Activated CD4-positive, alpha-beta memory T cell treated with anti-CD3 and anti-CD28 coated beads for 36 hours (primary cell): ENCODE measurements around the gene SOX6. TPM values are rescaled to one million over a fixed set of nuclear protein-coding genes. Genes with fewer than 3 reads are reported as not detected.

Experiments
- CTCF ChIA-PET: fragments of 350-600 bp; sonication (Branson Sonifier 250); formaldehyde crosslinking; loops from one replicate; lab custom pipeline; 2021; ENCODE audit warnings: antibody characterized with exemption, inconsistent platforms; lab: Charles Lee
- POLR2A ChIA-PET: fragments of 350-600 bp; sonication (Branson Sonifier 250); formaldehyde crosslinking; loops from one replicate; lab custom pipeline; 2021; ENCODE audit warnings: antibody characterized with exemption; lab: Charles Lee
- DNase-seq: peaks from one replicate; pipeline ENCODE4 v3.0.0-alpha.2; 2020
- H3K27ac Mint-ChIP-seq: one replicate; pipeline ENCODE4 v1.8.0; 2021; ENCODE audit warnings: mixed read lengths
- H3K27me3 Mint-ChIP-seq: one replicate; pipeline ENCODE4 v1.8.0; 2021; ENCODE audit warnings: mixed read lengths
- H3K36me3 Mint-ChIP-seq: one replicate; pipeline ENCODE4 v1.8.0; 2021; ENCODE audit warnings: mixed read lengths
- H3K4me1 Mint-ChIP-seq: one replicate; pipeline ENCODE4 v1.8.0; 2021; ENCODE audit warnings: low read depth, mixed read lengths
- H3K4me3 Mint-ChIP-seq: one replicate; pipeline ENCODE4 v1.8.0; 2021; ENCODE audit warnings: mild to moderate bottlenecking, mixed read lengths
- H3K9me3 Mint-ChIP-seq: one replicate; pipeline ENCODE4 v1.8.0; 2021; ENCODE audit warnings: mixed read lengths
- intact Hi-C: fragments of 100-400 bp; cut with micrococcal nuclease; formaldehyde crosslinking; loops from one replicate; pipeline ENCODE4 v1.15.1; 2023
- total RNA-seq, 2 experiments: library from RNA; stranded (reverse); gene quantifications; one replicate each; pipeline ENCODE4 v1.2.3, GENCODE V29; 2021

Gene SOX6
- total RNA-seq, 2 experiments from 2014 or later, result not detected

DNA sequence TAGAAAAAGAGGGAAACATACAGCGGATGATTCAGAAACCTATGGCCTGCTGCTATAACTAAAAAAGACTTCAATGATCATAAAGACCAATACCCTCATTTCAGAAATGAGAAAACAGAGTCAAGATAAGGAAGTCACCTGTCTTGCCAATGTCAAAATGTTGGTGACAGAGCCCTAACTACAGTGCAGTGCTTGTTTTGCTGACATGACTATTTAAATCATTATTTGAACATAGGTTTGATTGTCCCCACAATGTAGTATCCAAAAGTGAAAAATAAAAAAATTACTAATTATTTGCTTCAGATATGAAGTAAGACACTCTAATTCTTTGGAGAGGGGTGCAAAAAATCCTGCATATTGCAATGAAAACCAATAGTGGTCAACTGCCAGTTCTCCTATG lies 115.7 kb downstream of the SOX6 start:
- H3K4me3 Mint-ChIP-seq, result no peak overlapping the region
- CTCF ChIA-PET, result no interaction called here

DNA sequence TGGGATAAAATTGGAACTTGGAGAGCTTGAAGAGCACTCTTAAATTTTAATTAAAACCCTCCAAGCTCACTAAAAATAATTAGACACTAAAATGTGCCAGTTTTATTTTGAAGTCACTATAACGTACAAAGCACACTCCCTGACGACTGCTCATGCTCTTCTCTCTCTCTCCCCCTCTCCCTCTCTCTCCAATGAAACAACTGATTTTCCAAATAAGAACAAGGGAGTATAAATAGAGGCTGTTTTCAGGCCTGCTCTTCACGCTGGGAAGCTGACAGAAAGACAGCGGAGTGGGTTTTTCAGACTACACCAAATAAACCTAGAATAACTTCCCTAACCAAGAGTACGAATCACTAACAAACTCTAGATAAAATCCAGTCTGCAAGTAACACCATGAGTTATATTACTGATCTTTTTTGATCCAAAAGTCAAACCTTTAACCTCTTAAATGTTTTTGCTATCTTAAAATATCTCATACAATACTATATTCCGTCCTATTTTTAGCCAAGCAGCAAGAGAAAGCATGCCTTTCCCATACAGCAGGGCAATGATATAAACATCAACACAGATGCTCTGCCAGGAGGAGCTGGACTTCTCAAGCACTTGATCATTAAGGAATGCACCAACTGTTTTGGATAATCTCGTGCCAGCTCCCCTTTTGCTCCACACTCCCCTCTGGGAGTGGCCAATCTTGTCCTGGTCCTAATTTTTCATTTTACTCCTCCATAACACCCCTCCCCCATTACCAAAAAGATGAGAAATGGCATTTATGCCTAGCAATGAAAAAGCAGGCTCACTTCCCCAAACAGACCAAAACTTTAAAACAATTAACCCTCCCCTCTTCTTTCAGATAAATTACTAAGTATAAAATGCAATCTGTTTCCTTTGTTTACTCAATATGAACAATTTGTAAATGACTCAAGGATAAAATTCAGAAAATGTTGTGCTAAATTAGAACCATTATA lies 116.9 kb downstream of the SOX6 start:
- H3K4me3 Mint-ChIP-seq, result no peak overlapping the region
- CTCF ChIA-PET, result no interaction called here

More for the DNA sequence above, 115.7 kb downstream of the SOX6 start:
- no peaks in the 10 kb centered on the region for H3K4me1 Mint-ChIP-seq
- no peaks in the 10 kb centered on the region for H3K36me3 Mint-ChIP-seq
- DNase-seq, result no peak
- H3K27me3 Mint-ChIP-seq, result no peaks in the 10 kb centered on the region
- POLR2A ChIA-PET, result no interaction called here
- no peaks in the 10 kb centered on the region for H3K9me3 Mint-ChIP-seq
- intact Hi-C loops, result no loop called here
- no peak overlapping the region for H3K27ac Mint-ChIP-seq

DNA sequence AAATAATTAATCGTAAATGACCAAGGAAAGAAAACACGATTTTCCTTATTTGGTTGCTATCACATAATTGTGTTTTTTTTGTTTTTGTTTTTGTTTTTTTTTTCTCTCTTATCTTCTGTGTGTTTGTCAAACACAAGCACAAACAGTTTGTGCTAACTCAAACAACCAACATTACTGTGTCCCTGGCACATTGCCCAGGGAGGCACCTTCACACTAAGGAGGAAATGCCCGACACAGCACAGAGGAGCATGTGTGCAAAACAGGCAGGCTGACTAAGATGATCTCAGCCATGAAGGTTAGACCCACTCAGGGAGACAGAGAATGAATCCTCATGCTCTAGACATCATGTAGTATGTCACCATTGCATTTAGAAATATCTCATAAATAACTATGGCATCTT lies 130.1 kb downstream of the SOX6 start:
- ChIA-PET CTCF (no interaction called here), POLR2A (no interaction called here)
- no peak overlapping the region for H3K4me3 Mint-ChIP-seq
- H3K27ac Mint-ChIP-seq, result no peak overlapping the region
- no peaks in the 10 kb centered on the region for H3K36me3 Mint-ChIP-seq
- no peaks in the 10 kb centered on the region for H3K27me3 Mint-ChIP-seq
- intact Hi-C loops, result no loop called here
- peaks cover 4% of the 10 kb centered on the region for H3K9me3 Mint-ChIP-seq
- DNase-seq, result no peak
- H3K4me1 Mint-ChIP-seq, result no peaks in the 10 kb centered on the region

More for the DNA sequence above, 116.9 kb downstream of the SOX6 start:
- Mint-ChIP-seq H3K9me3 (no peaks in the 10 kb centered on the region), H3K27ac (no peak overlapping the region), H3K27me3 (no peaks in the 10 kb centered on the region), H3K36me3 (no peaks in the 10 kb centered on the region), H3K4me1 (no peaks in the 10 kb centered on the region)
- intact Hi-C loops, result no loop called here
- DNase-seq, result no peak
- POLR2A ChIA-PET, result no interaction called here

DNA sequence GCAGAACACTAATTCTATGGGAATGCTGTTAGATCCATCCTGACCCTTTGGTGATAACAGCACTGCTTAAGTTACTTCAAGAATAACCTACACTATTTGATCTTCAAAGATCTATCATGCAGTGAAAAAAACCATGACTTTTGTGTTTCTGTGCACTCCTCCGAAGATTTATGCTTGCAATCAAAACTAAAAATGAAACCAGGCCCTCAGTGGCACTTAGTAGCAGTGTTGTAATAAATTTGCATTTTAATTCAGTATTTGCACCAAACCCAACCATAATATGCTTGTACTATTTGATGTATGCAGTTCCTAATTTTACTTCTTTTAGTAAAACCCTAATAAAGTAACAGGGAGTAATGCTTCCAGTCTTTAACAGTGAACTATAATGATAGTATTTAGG lies 130.7 kb downstream of the SOX6 start:
- intact Hi-C loops, result no loop called here
- Mint-ChIP-seq H3K27ac (no peak overlapping the region), H3K36me3 (no peaks in the 10 kb centered on the region), H3K4me3 (no peak overlapping the region), H3K4me1 (no peaks in the 10 kb centered on the region), H3K9me3 (peaks cover 4% of the 10 kb centered on the region), H3K27me3 (no peaks in the 10 kb centered on the region)
- ChIA-PET CTCF (no interaction called here), POLR2A (no interaction called here)
- DNase-seq, result no peak

DNA sequence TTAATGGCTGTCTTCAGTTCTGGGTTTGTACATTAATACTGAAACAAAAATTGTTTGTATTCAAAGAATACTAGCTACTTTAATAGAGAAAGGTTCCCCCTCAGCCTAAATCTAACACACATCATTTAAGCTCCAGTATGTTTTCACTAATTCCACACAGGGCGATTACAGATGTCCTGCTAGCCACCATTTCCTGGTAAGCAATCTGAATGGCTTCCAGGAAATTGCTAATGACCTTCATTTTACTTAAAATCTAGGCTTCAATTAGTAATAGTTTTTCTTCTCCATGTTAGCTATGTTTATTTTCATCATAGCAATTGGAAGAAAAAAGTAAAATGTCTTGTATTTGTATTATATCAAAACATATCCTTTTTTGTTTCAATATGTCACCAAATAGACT lies 132.8 kb downstream of the SOX6 start:
- H3K9me3 Mint-ChIP-seq, result peaks cover 4% of the 10 kb centered on the region
- no peaks in the 10 kb centered on the region for H3K36me3 Mint-ChIP-seq
- no peak overlapping the region for H3K4me3 Mint-ChIP-seq
- POLR2A ChIA-PET, result no interaction called here
- intact Hi-C loops, result no loop called here
- H3K4me1 Mint-ChIP-seq, result no peaks in the 10 kb centered on the region
- DNase-seq, result no peak
- CTCF ChIA-PET, result no interaction called here
- H3K27ac Mint-ChIP-seq, result no peak overlapping the region
- H3K27me3 Mint-ChIP-seq, result no peaks in the 10 kb centered on the region

DNA sequence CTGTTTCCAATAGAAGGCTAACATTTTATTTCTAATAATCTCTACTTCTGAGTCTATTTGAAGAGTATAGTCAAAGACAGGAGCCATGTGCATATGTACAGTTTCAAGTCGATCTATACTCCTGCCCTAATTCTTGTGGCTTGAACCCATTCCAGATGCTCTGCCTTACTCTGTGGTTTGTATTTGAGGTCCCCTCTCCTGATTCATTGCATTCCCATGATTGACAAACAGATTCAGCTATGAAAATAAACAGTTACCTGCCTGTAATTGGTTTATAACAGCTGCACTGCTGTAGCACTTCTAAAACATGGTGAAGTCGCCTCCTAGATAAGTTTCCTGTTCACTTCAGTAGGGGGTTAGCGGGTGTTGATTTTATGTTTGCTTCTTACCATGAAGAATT lies 138.7 kb downstream of the SOX6 start:
- no peak overlapping the region for H3K27ac Mint-ChIP-seq
- no peak overlapping the region for H3K4me3 Mint-ChIP-seq
- no peaks in the 10 kb centered on the region for H3K4me1 Mint-ChIP-seq
- no peak for DNase-seq
- H3K9me3 Mint-ChIP-seq, result peaks cover 6% of the 10 kb centered on the region
- intact Hi-C loops, result no loop called here
- CTCF ChIA-PET, result no interaction called here
- H3K36me3 Mint-ChIP-seq, result no peaks in the 10 kb centered on the region
- H3K27me3 Mint-ChIP-seq, result no peaks in the 10 kb centered on the region
- POLR2A ChIA-PET, result no interaction called here

DNA sequence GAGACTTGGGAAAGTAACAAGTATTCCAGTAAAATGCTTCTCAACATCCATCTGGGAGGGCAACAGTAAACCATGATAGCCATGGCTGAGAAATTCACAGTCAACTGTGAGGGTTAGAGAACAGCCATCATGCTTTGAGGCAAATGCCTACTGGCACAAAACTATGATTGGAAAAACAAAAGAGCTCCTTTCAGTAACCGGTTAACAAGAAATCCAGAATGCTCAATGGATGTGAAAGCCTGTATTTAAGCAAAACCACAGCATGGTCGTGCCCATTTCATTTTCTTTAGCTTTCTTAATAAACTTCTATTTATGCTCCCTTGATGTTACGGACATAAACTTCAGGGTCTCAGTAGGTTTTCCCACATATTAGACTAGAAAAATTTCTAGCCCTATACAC lies 139.5 kb downstream of the SOX6 start:
- intact Hi-C loops, result no loop called here
- peaks cover 7% of the 10 kb centered on the region for H3K9me3 Mint-ChIP-seq
- H3K36me3 Mint-ChIP-seq, result no peaks in the 10 kb centered on the region

DNA sequence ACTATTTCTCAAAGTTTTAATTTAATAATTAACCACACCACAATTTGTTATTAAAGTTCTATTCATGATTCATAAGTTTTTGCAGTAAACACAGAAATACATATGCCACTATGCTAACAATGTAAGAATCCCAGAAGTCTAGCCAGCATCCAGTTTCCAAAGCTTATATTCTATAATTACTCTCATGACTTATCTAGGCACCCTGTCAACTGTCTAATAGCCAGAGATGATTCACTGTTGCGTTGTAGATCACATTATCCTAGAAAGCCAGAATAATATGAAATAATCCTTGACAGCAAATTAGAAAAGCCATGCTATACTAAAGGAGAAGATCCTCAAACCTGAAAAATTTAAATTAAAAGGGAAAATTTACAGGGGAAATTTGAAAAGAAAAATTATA lies 141.0 kb downstream of the SOX6 start:
- ChIA-PET CTCF (no interaction called here), POLR2A (no interaction called here)
- H3K4me3 Mint-ChIP-seq, result no peak overlapping the region
- H3K27me3 Mint-ChIP-seq, result no peaks in the 10 kb centered on the region
- peaks cover 11% of the 10 kb centered on the region for H3K9me3 Mint-ChIP-seq
- intact Hi-C loops, result no loop called here
- H3K27ac Mint-ChIP-seq, result no peak overlapping the region
- H3K36me3 Mint-ChIP-seq, result no peaks in the 10 kb centered on the region
- no peak for DNase-seq
- H3K4me1 Mint-ChIP-seq, result no peaks in the 10 kb centered on the region

More for the DNA sequence above, 139.5 kb downstream of the SOX6 start:
- POLR2A ChIA-PET, result no interaction called here
- no peak for DNase-seq
- CTCF ChIA-PET, result no interaction called here
- H3K27me3 Mint-ChIP-seq, result no peaks in the 10 kb centered on the region
- no peaks in the 10 kb centered on the region for H3K4me1 Mint-ChIP-seq
- no peak overlapping the region for H3K27ac Mint-ChIP-seq
- no peak overlapping the region for H3K4me3 Mint-ChIP-seq

DNA sequence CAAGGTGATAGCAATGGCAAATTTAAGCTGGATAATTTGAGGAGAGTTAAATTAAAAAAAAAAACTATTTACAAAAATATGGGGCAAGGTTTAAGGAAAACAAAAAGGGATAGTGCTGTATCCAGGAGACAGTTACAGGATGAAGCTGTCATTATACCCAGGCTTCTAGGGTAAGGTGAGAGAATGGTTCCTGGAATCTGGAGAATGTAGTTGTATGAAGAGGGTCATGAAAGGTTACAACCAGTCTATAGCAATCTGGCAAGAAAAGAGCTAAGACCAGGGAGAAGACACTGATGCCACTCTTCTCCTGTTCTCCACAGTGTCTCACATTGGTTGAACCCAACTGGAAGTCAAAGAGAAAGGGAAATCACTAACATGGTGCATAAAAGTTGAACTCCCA lies 144.9 kb downstream of the SOX6 start:
- POLR2A ChIA-PET, result no interaction called here
- H3K4me3 Mint-ChIP-seq, result no peak overlapping the region
- DNase-seq, result no peak
- H3K9me3 Mint-ChIP-seq, result peaks cover 14% of the 10 kb centered on the region
- intact Hi-C loops, result no loop called here
- CTCF ChIA-PET, result no interaction called here
- H3K27me3 Mint-ChIP-seq, result no peaks in the 10 kb centered on the region
- H3K4me1 Mint-ChIP-seq, result no peaks in the 10 kb centered on the region
- no peak overlapping the region for H3K27ac Mint-ChIP-seq
- no peaks in the 10 kb centered on the region for H3K36me3 Mint-ChIP-seq

DNA sequence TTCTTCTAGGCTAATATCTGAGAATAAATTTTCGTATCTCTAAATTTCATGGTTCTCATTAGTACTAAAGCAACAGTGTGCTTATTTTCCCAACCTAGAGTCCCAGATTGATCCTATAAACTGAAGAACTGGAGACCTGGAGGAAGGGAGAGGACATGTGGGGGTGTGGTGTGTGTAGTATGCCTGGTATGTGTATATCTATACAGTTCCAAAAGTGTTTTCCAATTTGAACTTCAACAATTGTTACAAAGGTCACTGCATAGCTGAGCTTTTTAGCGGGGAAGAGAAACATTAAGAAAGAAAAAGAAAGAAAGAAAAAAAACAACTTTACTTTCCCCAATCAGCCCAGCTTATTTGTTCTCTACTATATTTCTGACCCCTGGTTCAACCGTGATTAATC lies 152.1 kb downstream of the SOX6 start:
- ChIA-PET POLR2A (no interaction called here), CTCF (no interaction called here)
- H3K4me1 Mint-ChIP-seq, result no peaks in the 10 kb centered on the region
- peaks cover 3% of the 10 kb centered on the region for H3K9me3 Mint-ChIP-seq
- H3K4me3 Mint-ChIP-seq, result no peak overlapping the region
- DNase-seq, result no peak
- no peak overlapping the region for H3K27ac Mint-ChIP-seq
- H3K36me3 Mint-ChIP-seq, result no peaks in the 10 kb centered on the region
- H3K27me3 Mint-ChIP-seq, result no peaks in the 10 kb centered on the region
- intact Hi-C loops, result no loop called here

DNA sequence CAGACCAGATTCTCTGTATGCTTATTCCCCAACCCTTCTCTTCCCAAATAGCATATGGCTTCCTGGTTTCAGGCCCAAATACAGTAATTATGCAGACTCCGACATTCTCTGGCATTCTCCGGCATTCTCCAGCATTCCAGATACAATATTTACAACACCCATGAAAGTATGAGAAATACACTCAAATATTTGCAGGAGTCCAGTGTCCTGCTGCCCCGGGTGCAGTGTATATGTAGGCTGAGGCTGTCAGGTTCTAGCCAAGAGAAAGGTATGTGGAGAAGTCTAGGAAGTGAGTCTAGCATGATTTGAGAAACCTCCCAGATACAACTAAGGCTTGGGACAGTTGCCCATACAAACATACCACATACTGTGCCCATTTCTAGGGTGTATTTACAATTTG lies 160.7 kb downstream of the SOX6 start:
- Mint-ChIP-seq H3K4me1 (no peaks in the 10 kb centered on the region), H3K27ac (no peak overlapping the region), H3K4me3 (no peak overlapping the region), H3K9me3 (peaks cover 4% of the 10 kb centered on the region), H3K36me3 (no peaks in the 10 kb centered on the region), H3K27me3 (no peaks in the 10 kb centered on the region)
- ChIA-PET CTCF (no interaction called here), POLR2A (no interaction called here)
- DNase-seq, result no peak
- intact Hi-C loops, result no loop called here

DNA sequence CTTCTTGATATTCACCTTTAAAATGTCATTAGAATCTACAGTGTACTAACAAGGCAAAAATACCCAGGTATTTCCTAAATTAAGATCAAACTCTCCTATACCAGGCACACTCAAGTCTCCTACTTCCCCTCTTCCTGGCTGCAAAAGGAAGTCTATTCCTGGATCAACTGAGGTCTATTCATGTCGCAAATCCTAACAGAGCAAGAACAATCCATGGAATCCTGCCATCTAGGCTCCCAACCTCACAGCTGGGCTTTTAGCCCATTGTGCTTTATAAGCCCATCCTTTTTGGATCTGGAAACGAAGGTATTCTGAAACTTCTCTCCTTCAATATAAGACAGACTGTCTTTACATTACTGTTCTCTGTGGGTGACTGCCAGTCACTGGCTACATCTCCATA lies 161.8 kb downstream of the SOX6 start:
- H3K4me3 Mint-ChIP-seq, result no peak overlapping the region
- no peak for DNase-seq
- ChIA-PET POLR2A (no interaction called here), CTCF (no interaction called here)
- H3K27me3 Mint-ChIP-seq, result no peaks in the 10 kb centered on the region
- no peaks in the 10 kb centered on the region for H3K4me1 Mint-ChIP-seq
- no peak overlapping the region for H3K27ac Mint-ChIP-seq
- intact Hi-C loops, result no loop called here
- H3K9me3 Mint-ChIP-seq, result peaks cover 4% of the 10 kb centered on the region
- no peaks in the 10 kb centered on the region for H3K36me3 Mint-ChIP-seq

DNA sequence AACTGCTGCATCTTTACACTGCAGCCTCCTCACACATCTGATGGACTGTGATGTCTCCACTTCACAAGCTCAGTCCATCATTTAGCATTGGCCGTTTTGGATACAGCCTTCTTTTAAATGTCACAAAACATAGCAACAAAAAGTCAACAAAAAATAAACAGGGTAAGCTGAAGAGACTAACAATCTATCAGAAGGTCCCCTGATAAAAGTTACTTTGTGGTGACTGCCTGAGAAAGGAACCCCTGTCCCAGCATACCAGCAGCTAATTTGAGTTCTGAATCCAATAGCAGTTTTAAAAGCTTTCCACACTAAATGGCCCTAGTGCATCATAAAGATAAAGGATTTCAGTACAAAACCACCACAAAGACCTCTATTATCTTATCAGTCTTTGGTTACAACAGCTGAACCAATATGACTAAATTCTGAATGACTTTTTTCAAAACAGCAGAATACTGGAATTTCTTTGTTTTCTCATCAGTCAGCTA lies 162.4 kb downstream of the SOX6 start:
- DNase-seq, result no peak
- Mint-ChIP-seq H3K4me3 (no peak overlapping the region), H3K27me3 (no peaks in the 10 kb centered on the region), H3K27ac (no peak overlapping the region), H3K4me1 (no peaks in the 10 kb centered on the region), H3K9me3 (peaks cover 8% of the 10 kb centered on the region), H3K36me3 (no peaks in the 10 kb centered on the region)
- CTCF ChIA-PET, result no interaction called here
- POLR2A ChIA-PET, result no interaction called here
- intact Hi-C loops, result no loop called here
